ENCODE measurements around the gene PPP1R3F.

DNA sequence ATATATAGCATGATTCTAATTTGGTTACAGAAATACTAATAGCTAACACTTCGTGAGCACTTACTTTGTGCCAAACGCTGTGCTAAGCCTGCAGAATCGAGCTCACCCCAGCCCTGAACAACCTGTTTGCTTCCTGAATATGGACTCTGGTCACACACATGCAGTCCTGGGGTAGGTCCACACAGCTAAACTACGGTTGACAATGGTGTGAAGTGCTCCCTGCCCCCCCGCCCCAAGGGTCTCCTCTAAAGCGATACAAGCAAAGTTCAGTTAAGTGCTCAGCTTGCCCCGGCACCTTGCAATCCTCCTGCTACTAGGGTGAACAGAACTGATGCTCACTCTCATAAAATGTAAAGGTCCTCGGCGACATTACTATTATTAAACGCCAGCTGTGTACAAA is 6.0 kb upstream of the PPP1R3F start:
- TF ChIP-seq ZFP36 (IDR thresholded peaks at IDR 0.05; ENCODE audit: borderline replicate concordance, partially characterized antibody), result no peak
- TF ChIP-seq NR3C1 (IDR thresholded peaks at IDR 0.05), result no peak
- TF ChIP-seq POLR2A (IDR thresholded peaks at IDR 0.05; ENCODE audit: low read length), result no peak
- TF ChIP-seq MAZ (IDR thresholded peaks at IDR 0.05; ENCODE audit: borderline replicate concordance, low read depth, low read length), result no peak
- no peak for TF ChIP-seq JUNB (IDR thresholded peaks at IDR 0.05)
